Skeletal muscle satellite cell (primary cell): Measurements from ENCODE around the gene ZNRF1.
"Not testable (repeated sequence)": the region's sequence is repeated elsewhere in the genome, so short reads cannot be mapped to it uniquely, and the experiment has no call there.

Source experiments
- H3K27me3 ChIP-seq: 2 replicates; pipeline ENCODE4 v1.7.0; 2013; ENCODE audit warnings: low read length; ENCODE audit not compliant: control insufficient read depth, insufficient read depth
- H3K36me3 ChIP-seq: 2 replicates; pipeline ENCODE4 v1.7.0; 2013; ENCODE audit warnings: mild to moderate bottlenecking, control low read depth, low read length; ENCODE audit not compliant: insufficient read depth
- H3K4me1 ChIP-seq: 2 replicates; pipeline ENCODE4 v1.7.0; 2013; ENCODE audit warnings: low read length; ENCODE audit not compliant: control insufficient read depth, insufficient read depth
- H3K4me2 ChIP-seq: 2 replicates; pipeline ENCODE4 v1.7.0; 2013; ENCODE audit warnings: mild to moderate bottlenecking, low read length
- H3K4me3 ChIP-seq: 2 replicates; pipeline ENCODE4 v1.7.0; 2013; ENCODE audit warnings: low read length
- H3K9ac ChIP-seq: 2 replicates; pipeline ENCODE4 v1.7.0; 2013; ENCODE audit warnings: mild to moderate bottlenecking, low read depth, low read length, moderate library complexity
- H3K9me3 ChIP-seq: replicated peaks from 2 replicates; pipeline ENCODE4 v1.7.0; 2013; ENCODE audit warnings: mild to moderate bottlenecking, control low read depth, low read length

ZNRF1 gene

DNA sequence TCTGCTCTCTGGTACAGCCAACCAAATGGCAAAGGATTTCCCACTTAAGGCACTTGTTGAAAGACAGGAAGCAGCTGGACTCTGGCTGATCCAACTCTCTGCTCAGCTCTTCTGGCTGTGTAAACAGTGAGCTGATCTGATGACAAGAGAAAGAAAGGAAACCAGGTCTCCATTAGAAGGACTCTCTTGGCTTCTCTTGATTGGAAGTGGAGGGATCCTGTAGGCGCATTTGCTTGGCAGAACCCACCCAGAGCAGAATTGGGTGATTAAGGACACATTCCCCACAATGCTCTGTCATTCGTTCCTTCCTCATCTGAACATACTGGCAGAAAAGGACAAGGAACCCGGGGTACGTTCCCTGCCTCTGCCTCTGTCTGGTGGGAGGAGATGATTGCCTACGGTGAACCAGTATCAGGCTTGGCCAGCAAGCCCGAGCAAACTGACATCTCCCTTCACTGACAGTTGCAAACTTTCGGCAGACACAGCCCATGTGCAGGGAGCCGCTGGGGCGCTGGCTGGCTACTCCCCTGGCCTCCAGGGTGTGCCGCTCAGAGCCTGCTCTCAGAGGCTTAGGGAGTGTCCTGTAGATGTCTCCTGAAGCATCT lies 88.7 kb downstream of the ZNRF1 start:
- Histone ChIP-seq H3K9ac (no peak overlapping the region), H3K4me2 (peak overlapping the region; percentile 40), H3K4me1 (peaks cover 25% of the 10 kb centered on the region), H3K36me3 (no peaks in the 10 kb centered on the region), H3K27me3 (no peaks in the 10 kb centered on the region), H3K9me3 (no peaks in the 10 kb centered on the region), H3K4me3 (peak overlapping the region; percentile 22)

- H3K9ac ChIP-seq, result no peak overlapping the region
- no peak overlapping the region for H3K4me3 ChIP-seq
- no peaks in the 10 kb centered on the region for H3K27me3 ChIP-seq
- H3K9me3 ChIP-seq, result no peaks in the 10 kb centered on the region
- peaks cover 25% of the 10 kb centered on the region for H3K4me1 ChIP-seq
- peak overlapping the region; percentile 40 for H3K4me2 ChIP-seq
- no peaks in the 10 kb centered on the region for H3K36me3 ChIP-seq
Measured at GRCh38 chr16:75088216-75088615, 89.4 kb downstream of the ZNRF1 start.

- Histone ChIP-seq H3K9ac (no peak overlapping the region), H3K27me3 (no peaks in the 10 kb centered on the region), H3K4me3 (no peak overlapping the region), H3K36me3 (no peaks in the 10 kb centered on the region), H3K4me1 (peaks cover 25% of the 10 kb centered on the region), H3K9me3 (no peaks in the 10 kb centered on the region), H3K4me2 (no peak overlapping the region)
Measured at GRCh38 chr16:75088934-75089333, 90.1 kb downstream of the ZNRF1 start.

DNA sequence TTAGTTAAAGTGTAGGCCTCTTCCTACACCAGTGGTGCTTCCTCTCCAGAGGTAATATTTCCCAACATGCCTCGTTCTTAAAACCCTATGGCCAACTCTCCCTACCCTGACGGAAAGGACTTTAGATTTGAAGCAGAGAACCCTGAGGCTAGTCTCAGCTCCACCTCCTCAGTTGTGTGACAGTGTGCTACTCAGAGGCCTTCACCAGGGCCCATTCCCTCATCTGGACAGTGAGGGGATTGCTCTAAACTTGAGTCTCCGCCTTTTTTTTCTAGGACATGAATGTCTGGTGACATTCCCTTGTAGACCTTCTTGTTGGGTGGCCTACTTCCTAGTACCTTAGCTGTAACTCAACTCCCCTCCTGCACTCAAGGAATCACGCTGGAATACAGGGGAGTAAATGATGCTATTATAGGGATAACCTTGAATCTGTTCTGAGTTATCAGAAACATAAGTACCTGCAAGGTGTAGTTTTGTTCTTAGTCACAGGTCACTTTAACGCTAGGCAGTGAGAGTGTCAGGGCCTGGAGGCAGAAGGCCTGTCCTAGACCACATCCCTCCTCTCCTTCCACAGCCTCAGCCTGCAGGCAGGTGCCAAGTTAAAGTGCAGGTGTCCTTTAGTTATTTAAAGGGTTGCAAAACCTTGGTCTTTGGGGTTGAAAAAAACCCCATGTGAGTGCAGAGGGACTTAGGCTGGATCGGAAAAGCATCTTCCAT lies 90.8 kb downstream of the ZNRF1 start:
- H3K36me3 ChIP-seq, result no peaks in the 10 kb centered on the region
- H3K4me3 ChIP-seq, result no peak overlapping the region
- no peak overlapping the region for H3K9ac ChIP-seq
- H3K4me1 ChIP-seq, result peaks cover 25% of the 10 kb centered on the region
- no peaks in the 10 kb centered on the region for H3K27me3 ChIP-seq
- no peaks in the 10 kb centered on the region for H3K9me3 ChIP-seq
- H3K4me2 ChIP-seq, result no peak overlapping the region

DNA sequence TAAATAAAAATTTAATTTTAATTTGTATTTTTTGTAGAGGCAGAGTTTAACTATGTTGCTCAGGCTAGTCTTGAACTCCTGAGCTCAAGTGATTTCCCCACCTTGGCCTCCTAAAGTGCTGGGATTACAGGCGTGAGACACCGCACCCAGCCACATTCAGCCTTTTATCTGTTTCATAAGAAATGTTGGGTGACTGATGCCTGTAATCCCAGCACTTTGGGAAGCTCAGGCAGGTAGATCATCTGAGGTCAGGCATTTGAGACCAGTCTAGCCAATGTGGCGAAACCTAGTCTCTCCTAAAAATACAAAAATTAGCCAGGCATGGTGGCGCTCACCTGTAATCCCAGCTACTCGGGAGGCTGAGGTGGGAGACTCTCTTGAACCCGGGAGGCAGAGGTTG lies 92.1 kb downstream of the ZNRF1 start:
- peaks cover 25% of the 10 kb centered on the region for H3K4me1 ChIP-seq
- H3K36me3 ChIP-seq, H3K9ac ChIP-seq, H3K4me2 ChIP-seq, H3K27me3 ChIP-seq, H3K4me3 ChIP-seq, H3K9me3 ChIP-seq: not testable (repeated sequence)

GRCh38 chr16:75091619-75092018 lies 92.8 kb downstream of the ZNRF1 start:
- H3K4me3 ChIP-seq, H3K9ac ChIP-seq, H3K27me3 ChIP-seq, H3K4me2 ChIP-seq, H3K9me3 ChIP-seq, H3K36me3 ChIP-seq: not testable (repeated sequence)
- peaks cover 19% of the 10 kb centered on the region for H3K4me1 ChIP-seq

GRCh38 chr16:75092777-75093176 lies 94.0 kb downstream of the ZNRF1 start:
- Histone ChIP-seq H3K9ac (no peak overlapping the region), H3K4me3 (no peak overlapping the region), H3K9me3 (no peaks in the 10 kb centered on the region), H3K4me2 (no peak overlapping the region), H3K4me1 (peaks cover 8% of the 10 kb centered on the region), H3K36me3 (no peaks in the 10 kb centered on the region), H3K27me3 (no peaks in the 10 kb centered on the region)

- Histone ChIP-seq H3K4me2 (no peak overlapping the region), H3K36me3 (no peaks in the 10 kb centered on the region)
Measured at GRCh38 chr16:75093598-75094540, 95.0 kb downstream of the ZNRF1 start.

GRCh38 chr16:75095204-75095621 lies 96.4 kb downstream of the ZNRF1 start:
- peaks cover 10% of the 10 kb centered on the region for H3K4me1 ChIP-seq
- H3K4me3 ChIP-seq, result no peak overlapping the region
- no peak overlapping the region for H3K4me2 ChIP-seq
- no peaks in the 10 kb centered on the region for H3K36me3 ChIP-seq
- H3K27me3 ChIP-seq, result no peaks in the 10 kb centered on the region
- no peak overlapping the region for H3K9ac ChIP-seq
- no peaks in the 10 kb centered on the region for H3K9me3 ChIP-seq

More at GRCh38 chr16:75093598-75094540, 95.0 kb downstream of the ZNRF1 start:
- no peaks in the 10 kb centered on the region for H3K4me1 ChIP-seq
- H3K9ac ChIP-seq, result no peak overlapping the region
- H3K27me3 ChIP-seq, result no peaks in the 10 kb centered on the region
- no peak overlapping the region for H3K4me3 ChIP-seq
- no peaks in the 10 kb centered on the region for H3K9me3 ChIP-seq

- no peaks in the 10 kb centered on the region for H3K36me3 ChIP-seq
- peaks cover 15% of the 10 kb centered on the region for H3K4me1 ChIP-seq
- no peak overlapping the region for H3K9ac ChIP-seq
Measured at GRCh38 chr16:75096656-75097055, 97.8 kb downstream of the ZNRF1 start.

GRCh38 chr16:75097191-75097761 lies 98.5 kb downstream of the ZNRF1 start:
- Histone ChIP-seq H3K4me1 (peaks cover 15% of the 10 kb centered on the region), H3K9me3 (no peaks in the 10 kb centered on the region), H3K9ac (no peak overlapping the region), H3K4me2 (no peak overlapping the region), H3K4me3 (no peak overlapping the region), H3K27me3 (no peaks in the 10 kb centered on the region), H3K36me3 (no peaks in the 10 kb centered on the region)

More at GRCh38 chr16:75096656-75097055, 97.8 kb downstream of the ZNRF1 start:
- H3K9me3 ChIP-seq, result no peaks in the 10 kb centered on the region
- no peaks in the 10 kb centered on the region for H3K27me3 ChIP-seq
- H3K4me3 ChIP-seq, result no peak overlapping the region
- H3K4me2 ChIP-seq, result no peak overlapping the region
